Measurements from ENCODE around the gene S1PR1.
A peak's percentile ranks its signal among the peaks of the same experiment; 100 is the strongest.
"Not testable (repeated sequence)": the region's sequence is repeated elsewhere in the genome, so short reads cannot be mapped to it uniquely, and the experiment has no call there.

The S1PR1 gene

GRCh38 chr1:101219924-101220870 lies 16.6 kb upstream of the S1PR1 start:
- no peak for DNase-seq (ENCODE audit: low read depth)

GRCh38 chr1:101220906-101221305 lies 15.9 kb upstream of the S1PR1 start:
- no peak for DNase-seq (ENCODE audit: low read depth)

GRCh38 chr1:101221945-101222429 lies 14.8 kb upstream of the S1PR1 start:
- DNase-seq (ENCODE audit: low read depth) = no peak

GRCh38 chr1:101227837-101228236 lies 9.0 kb upstream of the S1PR1 start:
- DNase-seq (ENCODE audit: low read depth) = no peak

- DNase-seq (ENCODE audit: low read depth) = no peak
Observed at GRCh38 chr1:101228424-101229134, 8.2 kb upstream of the S1PR1 start.

- DNase-seq (ENCODE audit: low read depth) = not testable (repeated sequence)
Observed at GRCh38 chr1:101232182-101232581, 4.6 kb upstream of the S1PR1 start.

GRCh38 chr1:101233495-101233894 lies 3.3 kb upstream of the S1PR1 start:
- DNase-seq (ENCODE audit: low read depth) = no peak

- DNase-seq (ENCODE audit: low read depth) = no peak
Observed at GRCh38 chr1:101235216-101235695, 1.6 kb upstream of the S1PR1 start.

GRCh38 chr1:101235696-101236515 lies 913 bp upstream of the S1PR1 start:
- DNase-seq (ENCODE audit: low read depth) = peak; percentile 25

- peak; percentile 89 for DNase-seq (ENCODE audit: low read depth)
Observed at GRCh38 chr1:101237229-101237837, 514 bp downstream of the S1PR1 start.

GRCh38 chr1:101238031-101238628 lies 1.3 kb downstream of the S1PR1 start:
- DNase-seq (ENCODE audit: low read depth) = no peak

- peak; percentile 85 for DNase-seq (ENCODE audit: low read depth)
Observed at GRCh38 chr1:101238681-101239094, 1.9 kb downstream of the S1PR1 start.

- DNase-seq (ENCODE audit: low read depth) = no peak
Observed at GRCh38 chr1:101239095-101240040, 2.5 kb downstream of the S1PR1 start.

- DNase-seq (ENCODE audit: low read depth) = no peak
Observed at GRCh38 chr1:101240041-101240430, 3.2 kb downstream of the S1PR1 start.

GRCh38 chr1:101241485-101242225 lies 4.8 kb downstream of the S1PR1 start:
- DNase-seq (ENCODE audit: low read depth) = no peak

- no peak for DNase-seq (ENCODE audit: low read depth)
Observed at GRCh38 chr1:101242324-101243050, 5.7 kb downstream of the S1PR1 start.

- no peak for DNase-seq (ENCODE audit: low read depth)
Observed at GRCh38 chr1:101243751-101244150, 6.9 kb downstream of the S1PR1 start.

GRCh38 chr1:101244842-101245241 lies 8.0 kb downstream of the S1PR1 start:
- no peak for DNase-seq (ENCODE audit: low read depth)

Data from fibroblast of gingiva (primary cell).